ENCODE results near the gene SPTLC2. TPM values are rescaled to one million over a fixed set of nuclear protein-coding genes. Genes with fewer than 3 reads are reported as not detected.
"Not testable (repeated sequence)": the region's sequence is repeated elsewhere in the genome, so short reads cannot be mapped to it uniquely, and the experiment has no call there.

Gene SPTLC2
- total RNA-seq, 3 donors from 2014 or later (not counting 1 experiment from before 2014, with no cell fraction given) = 35.2 to 58.6 (median 50.4) TPM

- no peaks in the 10 kb centered on the region for H3K9me3 Mint-ChIP-seq
- H3K36me3 ChIP-seq (ENCODE audit: control insufficient read depth, insufficient read depth, low read length) = peaks cover 8% of the 10 kb centered on the region
- H3K4me1 ChIP-seq (ENCODE audit: control insufficient read depth, insufficient read depth, low read length) = no peaks in the 10 kb centered on the region
- no peak overlapping the region for H3K27ac Mint-ChIP-seq
- no peaks in the 10 kb centered on the region for H3K36me3 Mint-ChIP-seq
- intact Hi-C loops (cut with micrococcal nuclease) = no loop called here
- no peak overlapping the region for H3K27ac ChIP-seq (ENCODE audit: low read length)
- H3K4me3 Mint-ChIP-seq = no peak overlapping the region
- H3K27me3 ChIP-seq (ENCODE audit: control insufficient read depth, insufficient read depth, low read length) = no peaks in the 10 kb centered on the region
- H3K4me1 Mint-ChIP-seq = peaks cover 8 to 11% of the 10 kb centered on the region in 2 donors
- TF ChIP-seq CTCF (IDR thresholded peaks at IDR 0.05) = no peak
- WGBS (ENCODE audit: insufficient coverage) = 79% methylated on average over 2 of the region's 2 CpGs
- H3K9me3 ChIP-seq (ENCODE audit: control insufficient read depth, insufficient read depth, low read length) = no peaks in the 10 kb centered on the region
- ATAC-seq (no peak), DNase-seq (no peak)
- H3K4me3 ChIP-seq (ENCODE audit: low read length) = no peak overlapping the region
- H3K27me3 Mint-ChIP-seq (ENCODE audit: low read depth in 2 of 2) = no peaks in the 10 kb centered on the region
These were observed 87.2 kb downstream of the SPTLC2 start for GRCh38 chr14:77529213-77529612.

- H3K9me3 ChIP-seq (ENCODE audit: control insufficient read depth, insufficient read depth, low read length); H3K4me3 ChIP-seq (ENCODE audit: low read length); H3K27ac Mint-ChIP-seq; ATAC-seq; H3K27ac ChIP-seq (ENCODE audit: low read length); H3K4me3 Mint-ChIP-seq; H3K9me3 Mint-ChIP-seq; H3K27me3 Mint-ChIP-seq (ENCODE audit: low read depth in 2 of 2); H3K36me3 ChIP-seq (ENCODE audit: control insufficient read depth, insufficient read depth, low read length); H3K36me3 Mint-ChIP-seq; DNase-seq; intact Hi-C loops (cut with micrococcal nuclease); H3K4me1 ChIP-seq (ENCODE audit: control insufficient read depth, insufficient read depth, low read length); H3K27me3 ChIP-seq (ENCODE audit: control insufficient read depth, insufficient read depth, low read length): not testable (repeated sequence)
- peaks cover 10 to 15% of the 10 kb centered on the region in 2 donors for H3K4me1 Mint-ChIP-seq
- 100% methylated on average over 4 of the region's 5 CpGs for WGBS (ENCODE audit: insufficient coverage)
These were observed 87.7 kb downstream of the SPTLC2 start for GRCh38 chr14:77528701-77529100.

- Histone ChIP-seq H3K36me3 (ENCODE audit: control insufficient read depth, insufficient read depth, low read length) (peaks cover 8% of the 10 kb centered on the region), H3K4me1 (ENCODE audit: control insufficient read depth, insufficient read depth, low read length) (no peaks in the 10 kb centered on the region), H3K27ac (ENCODE audit: low read length) (no peak overlapping the region), H3K9me3 (ENCODE audit: control insufficient read depth, insufficient read depth, low read length) (no peaks in the 10 kb centered on the region), H3K4me3 (ENCODE audit: low read length) (no peak overlapping the region), H3K27me3 (ENCODE audit: control insufficient read depth, insufficient read depth, low read length) (no peaks in the 10 kb centered on the region)
- H3K9me3 Mint-ChIP-seq = no peaks in the 10 kb centered on the region
- peaks cover 20 to 23% of the 10 kb centered on the region in 2 donors for H3K4me1 Mint-ChIP-seq
- WGBS (ENCODE audit: insufficient coverage) = no CpG with 5 or more reads among the region's 1 CpG
- DNase-seq = no peak
- TF ChIP-seq CTCF (IDR thresholded peaks at IDR 0.05) = no peak
- intact Hi-C loops (cut with micrococcal nuclease) = no loop called here
- ATAC-seq = no peak
- H3K27me3 Mint-ChIP-seq (ENCODE audit: low read depth in 2 of 2) = no peaks in the 10 kb centered on the region
- no peak overlapping the region for H3K4me3 Mint-ChIP-seq
- H3K36me3 Mint-ChIP-seq = peaks cover under 1% of the 10 kb centered on the region
- peak overlapping the region in 1 of 2 donors; percentile 26 for H3K27ac Mint-ChIP-seq
These were observed 90.2 kb downstream of the SPTLC2 start for GRCh38 chr14:77526266-77526665.

GRCh38 chr14:77524536-77524935 is 91.9 kb downstream of the SPTLC2 start:
- no peak overlapping the region for H3K4me3 Mint-ChIP-seq
- Histone ChIP-seq H3K27me3 (ENCODE audit: control insufficient read depth, insufficient read depth, low read length) (no peaks in the 10 kb centered on the region), H3K36me3 (ENCODE audit: control insufficient read depth, insufficient read depth, low read length) (peaks cover 23% of the 10 kb centered on the region), H3K4me3 (ENCODE audit: low read length) (no peak overlapping the region), H3K9me3 (ENCODE audit: control insufficient read depth, insufficient read depth, low read length) (no peaks in the 10 kb centered on the region), H3K27ac (ENCODE audit: low read length) (no peak overlapping the region), H3K4me1 (ENCODE audit: control insufficient read depth, insufficient read depth, low read length) (no peaks in the 10 kb centered on the region)
- no peak overlapping the region for H3K27ac Mint-ChIP-seq
- H3K4me1 Mint-ChIP-seq = peaks cover 12 to 18% of the 10 kb centered on the region in 2 donors
- no peaks in the 10 kb centered on the region for H3K27me3 Mint-ChIP-seq (ENCODE audit: low read depth in 2 of 2)
- ATAC-seq (no peak), DNase-seq (no peak)
- WGBS (ENCODE audit: insufficient coverage) = 82% methylated on average over 6 of the region's 6 CpGs
- H3K9me3 Mint-ChIP-seq = no peaks in the 10 kb centered on the region
- no peak for TF ChIP-seq CTCF (IDR thresholded peaks at IDR 0.05)
- H3K36me3 Mint-ChIP-seq = peaks cover 17% of the 10 kb centered on the region
- intact Hi-C loops (cut with micrococcal nuclease) = no loop called here
